Myocyte (in vitro differentiated cells): ENCODE results near the gene AXL. TPM values are rescaled to one million over a fixed set of nuclear protein-coding genes. Genes with fewer than 3 reads are reported as not detected.
"Not testable (repeated sequence)": the region's sequence is repeated elsewhere in the genome, so short reads cannot be mapped to it uniquely, and the experiment has no call there.

Source experiments
- DNase-seq: peaks from one replicate; pipeline ENCODE4 v3.0.0-alpha.2; 2012; ENCODE audit warnings: low read depth
- polyA plus RNA-seq: library from polyadenylated mRNA; unstranded; fragments of >200 nt; gene quantifications from one replicate; pipeline ENCODE4 v1.2.1, GENCODE V29; 2012; ENCODE audit warnings: missing spikeins
- total RNA-seq: library from RNA; depleted of rRNA; stranded (reverse); fragments of >200 nt; gene quantifications from 2 replicates; pipeline ENCODE4 v1.2.3, GENCODE V29; 2014

Gene AXL
- 24.8 and 27.0 TPM in 2 replicates for total RNA-seq
- 71.0 TPM for polyA plus RNA-seq

GRCh38 chr19:41218615-41219507, at the start of gene AXL:
Gene AXL (plus strand): TSS chr19:41219223. CDS start chr19:41219393, 170 bp downstream.
- DNase-seq: peak; percentile 91

DNA sequence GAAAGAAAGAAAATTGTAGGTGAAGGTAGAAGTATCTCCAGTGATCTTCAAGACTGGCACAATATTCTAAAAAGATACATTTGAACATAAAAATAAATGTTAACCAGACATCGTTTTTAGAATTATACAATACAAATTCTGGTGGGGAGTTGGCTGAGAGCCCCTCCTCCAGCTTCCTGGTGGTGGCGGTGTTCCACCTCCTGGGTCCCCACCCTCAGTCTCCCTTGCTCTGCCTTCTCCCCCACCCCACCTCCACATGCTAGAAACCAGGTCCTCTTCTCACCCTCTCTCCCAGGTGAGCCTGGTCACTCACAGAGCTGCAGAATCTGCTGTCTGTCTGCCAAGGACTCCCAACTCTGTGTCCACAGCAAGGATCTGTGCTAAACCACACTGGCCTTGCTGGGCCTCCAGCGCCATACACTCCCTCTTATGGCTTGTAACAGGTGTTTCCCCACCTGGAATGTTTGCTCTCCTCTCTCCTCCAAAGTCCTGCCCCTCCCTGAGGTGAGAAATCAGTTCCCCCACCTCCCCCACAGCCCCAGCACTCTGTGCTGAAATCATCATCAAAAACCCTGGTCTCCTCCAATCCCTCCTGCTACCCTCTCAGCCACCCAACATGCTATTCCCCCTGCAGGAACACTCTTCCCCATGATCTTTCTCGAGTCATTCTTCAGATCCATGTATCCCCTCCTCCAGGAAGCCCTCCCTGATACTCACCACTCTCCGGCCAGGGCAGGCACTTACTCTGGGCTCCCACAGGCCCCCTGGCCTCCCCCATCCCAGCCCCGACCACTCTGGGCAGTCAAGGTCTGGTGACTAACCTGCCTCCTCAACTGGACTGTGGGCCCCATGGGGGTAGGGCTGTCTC, 46.5 kb upstream of the AXL start:
- DNase-seq: no peak

- DNase-seq: no peak
Measured at GRCh38 chr19:41174297-41174928, 44.6 kb upstream of the AXL start.

DNA sequence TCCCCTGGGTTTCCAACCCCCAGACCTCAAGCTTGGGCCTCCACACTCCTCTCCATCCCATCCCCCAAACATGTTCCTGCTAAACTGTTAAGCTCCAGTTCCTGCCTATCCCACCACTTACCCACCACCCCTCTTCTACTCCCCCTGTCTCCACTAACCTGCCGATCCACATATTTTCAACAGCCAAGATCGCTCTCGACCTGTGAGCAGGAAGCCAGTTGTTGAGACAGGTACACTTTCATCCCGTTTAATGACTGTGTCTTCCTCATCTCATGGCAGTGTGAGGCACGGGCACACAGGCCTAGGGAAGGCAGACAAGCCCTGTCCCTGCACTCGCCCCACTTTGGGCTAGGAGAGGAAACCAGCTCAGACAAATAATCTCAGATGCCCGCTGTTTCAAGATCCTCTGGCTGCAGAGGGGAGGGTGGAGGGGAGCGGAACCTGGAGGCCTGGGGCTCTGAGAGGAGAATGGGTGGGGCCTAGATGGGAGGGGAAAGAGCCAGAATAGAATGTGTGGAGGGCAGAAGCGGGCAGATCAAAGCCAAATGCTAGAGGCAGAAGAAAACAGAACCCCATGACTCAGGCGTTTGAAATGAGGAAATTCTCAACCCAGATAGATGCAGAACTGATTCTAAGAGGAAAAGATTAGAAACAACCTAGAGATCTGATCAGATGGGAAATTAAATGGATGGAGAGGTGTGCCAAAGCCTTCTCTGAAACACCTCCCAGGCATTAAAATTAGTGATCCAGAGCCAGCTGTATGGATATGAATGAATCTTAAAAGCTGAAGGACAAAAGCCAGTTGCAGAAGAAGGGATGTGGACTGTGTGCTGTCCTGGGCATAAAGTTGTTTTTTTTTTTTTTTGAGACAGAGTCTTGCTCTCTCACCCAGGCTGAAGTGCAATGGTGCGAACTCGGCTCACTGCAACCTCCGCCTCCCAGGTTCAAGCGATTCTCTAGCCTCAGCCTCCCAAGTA, 42.9 kb upstream of the AXL start:
- peak; percentile 64 for DNase-seq

- DNase-seq: not testable (repeated sequence)
Measured at GRCh38 chr19:41180173-41180572, 38.9 kb upstream of the AXL start.

GRCh38 chr19:41186971-41187883, 31.8 kb upstream of the AXL start:
- no peak for DNase-seq

DNA sequence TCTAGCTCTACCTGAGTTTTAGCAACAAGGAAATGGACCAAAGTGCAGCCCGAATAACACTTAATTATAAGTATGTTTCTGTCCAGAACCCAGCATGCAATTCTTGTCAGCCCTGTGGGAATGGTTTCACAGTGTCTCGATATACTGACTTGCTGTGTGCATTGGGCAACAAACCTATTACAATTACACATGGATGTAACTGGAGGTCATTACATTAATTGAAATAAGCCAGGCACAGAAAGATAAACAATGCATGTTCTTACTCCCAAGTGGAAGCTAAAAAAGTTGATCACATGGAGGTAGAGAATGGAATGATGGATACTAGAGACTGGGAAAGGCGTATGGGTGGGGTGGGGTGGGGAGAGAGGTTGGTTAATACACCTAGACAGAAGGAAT, 31.1 kb upstream of the AXL start:
- no peak for DNase-seq

DNA sequence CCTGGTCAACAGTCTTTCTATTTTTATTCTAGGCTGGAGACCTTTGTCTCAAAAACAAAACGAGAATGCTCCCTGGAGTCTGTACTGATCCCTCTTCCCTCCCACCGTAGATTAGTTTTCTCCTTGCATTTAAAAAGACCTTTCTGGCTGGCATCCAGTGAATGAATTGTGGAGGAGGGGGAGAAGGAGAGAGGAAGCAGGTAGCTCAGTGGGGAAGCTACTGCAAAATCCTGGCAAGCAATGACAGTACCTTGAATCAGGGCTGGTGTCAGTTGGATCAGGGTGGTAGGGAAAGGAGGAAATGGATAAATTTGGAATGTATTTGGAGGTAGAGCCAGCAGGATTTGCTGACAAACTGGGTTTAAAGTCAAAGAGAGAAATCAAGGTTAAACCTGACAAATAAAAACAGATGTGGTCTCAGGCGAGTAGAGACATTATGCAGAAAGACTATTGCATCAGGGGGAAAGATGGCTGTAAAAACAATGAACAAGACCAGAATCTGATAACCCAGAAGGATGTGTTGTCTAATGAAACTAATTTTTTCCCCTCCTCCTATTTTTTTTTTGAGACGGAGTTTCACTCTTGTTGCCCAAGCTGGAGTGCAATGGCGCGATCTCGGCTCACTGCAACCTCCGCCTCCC, 29.5 kb upstream of the AXL start:
- DNase-seq: no peak

GRCh38 chr19:41192574-41193429, 26.2 kb upstream of the AXL start, which contains the start of gene CYP2S1:
Gene CYP2S1 (plus strand): TSS chr19:41193219. CDS start chr19:41193265, 46 bp downstream.
- DNase-seq: no peak

- DNase-seq: no peak
Measured at GRCh38 chr19:41193430-41194156, 25.4 kb upstream of the AXL start.

GRCh38 chr19:41194157-41194552, 24.9 kb upstream of the AXL start:
- DNase-seq: no peak

DNA sequence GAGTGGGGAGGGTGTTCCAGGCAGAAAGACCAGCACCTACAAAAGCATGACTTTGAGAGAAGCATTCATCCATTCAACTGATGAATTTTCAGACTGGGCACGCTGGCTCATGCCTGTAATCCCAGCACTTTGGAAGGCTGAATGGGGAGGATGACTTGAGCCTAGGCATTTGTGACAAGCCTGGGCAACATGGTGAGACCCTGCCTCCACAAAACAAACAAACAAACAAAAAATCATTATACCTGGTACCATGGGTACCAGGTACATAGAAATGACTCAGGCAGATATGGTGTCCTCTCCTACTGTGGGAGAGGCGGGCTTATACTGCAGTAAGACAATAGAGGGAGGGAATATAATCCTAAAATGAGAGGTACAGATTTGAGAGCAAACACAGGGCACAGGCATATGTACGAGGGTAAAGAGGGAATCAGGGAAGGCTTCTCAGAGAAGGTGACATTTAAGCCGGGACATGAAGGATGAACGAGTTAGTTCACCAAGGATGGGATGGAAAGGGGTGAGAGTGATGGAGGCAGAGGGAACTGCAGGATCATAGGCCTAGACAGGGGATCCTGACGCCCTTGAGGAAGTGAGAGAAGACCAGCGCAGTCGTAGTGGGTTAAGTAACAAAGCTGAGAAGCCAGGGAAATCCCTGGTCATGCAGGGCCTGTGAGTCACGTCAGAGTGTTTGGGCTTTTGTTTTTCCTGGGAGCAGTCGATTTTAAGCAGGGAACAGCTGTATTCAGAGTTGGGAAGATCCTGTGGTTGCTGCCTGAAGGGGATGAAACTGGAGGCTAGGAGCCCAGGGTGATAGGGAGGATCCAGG, 23.1 kb upstream of the AXL start:
- DNase-seq: peak; percentile 55

DNA sequence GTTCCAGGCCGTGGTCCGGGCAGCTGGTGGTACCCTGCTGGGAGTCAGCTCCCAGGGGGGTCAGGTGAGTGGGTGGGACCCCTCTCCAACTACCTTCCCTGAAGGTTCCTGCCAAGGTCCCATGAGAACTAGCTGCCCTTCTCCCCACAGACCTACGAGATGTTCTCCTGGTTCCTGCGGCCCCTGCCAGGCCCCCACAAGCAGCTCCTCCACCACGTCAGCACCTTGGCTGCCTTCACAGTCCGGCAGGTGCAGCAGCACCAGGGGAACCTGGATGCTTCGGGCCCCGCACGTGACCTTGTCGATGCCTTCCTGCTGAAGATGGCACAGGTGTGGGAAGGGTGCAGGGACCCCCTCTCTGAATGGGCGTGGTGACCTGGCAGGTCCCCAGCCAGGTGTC, 20.5 kb upstream of the AXL start:
- DNase-seq: no peak

DNA sequence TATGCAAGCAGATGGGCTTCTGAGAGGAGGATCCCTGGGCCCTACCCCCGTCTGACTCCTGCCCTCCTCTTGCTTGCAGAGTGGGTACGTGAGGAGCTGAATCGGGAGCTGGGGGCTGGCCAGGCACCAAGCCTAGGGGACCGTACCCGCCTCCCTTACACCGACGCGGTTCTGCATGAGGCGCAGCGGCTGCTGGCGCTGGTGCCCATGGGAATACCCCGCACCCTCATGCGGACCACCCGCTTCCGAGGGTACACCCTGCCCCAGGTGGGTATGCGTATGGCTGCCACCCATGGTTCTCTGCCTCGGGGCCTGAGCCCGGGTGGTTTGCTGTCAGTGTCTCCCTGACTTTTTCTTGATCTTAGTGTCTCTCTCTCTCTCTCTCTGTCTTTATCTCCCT, 15.7 kb upstream of the AXL start:
- no peak for DNase-seq

GRCh38 chr19:41204338-41204737, 14.7 kb upstream of the AXL start:
- DNase-seq: peak; percentile 87

GRCh38 chr19:41205995-41206394, 13.0 kb upstream of the AXL start:
- DNase-seq: no peak
